K562 (cell line): ENCODE measurements around the gene RCOR1. TPM values are rescaled to one million over a fixed set of nuclear protein-coding genes. Genes with fewer than 3 reads are reported as not detected.

Experiments used
- ATAC-seq: fragments of 200-7000 bp; cut with Tn5 transposase; 3 replicates; pipeline ENCODE4 v1.9.1; 2020; ENCODE audit warnings: moderate library complexity
- BruUV-seq: library from RNA; stranded (reverse); fragments of 400-500 nt; replicated peaks from 2 replicates; lab custom pipeline; 2021; lab: Mats Ljungman, UMichigan
- CTCF ChIA-PET: fragments of 300-600 bp; formaldehyde crosslinking; extraction: SDS; loops from one replicate; lab custom pipeline; 2021; ENCODE audit warnings: low intra/inter-chr PET ratio; lab: Yijun Ruan, JAX
- POLR2A ChIA-PET: fragments of 300-600, 350-650 bp; sonication (Branson Sonifier 250); formaldehyde crosslinking; extraction: SDS; loops from one replicate; lab custom pipeline; 2021; ENCODE audit warnings: antibody characterized with exemption, inconsistent platforms; lab: Yijun Ruan, JAX
- DNase-seq, 4 experiments: peaks; one replicate each; pipeline versions ENCODE4 v3.0.0 to v3.0.0-alpha.2; 2011 to 2018; ENCODE audit warnings: low spot score in 3 of 4, mixed read lengths in 3 of 4; ENCODE audit errors: extremely low read depth in 1 of 4
- FAIRE-seq: peaks from 2 replicates; lab custom pipeline; 2011; peaks lifted over from hg19 to GRCh38; lab: Jason Lieb, UNC
- H2AFZ ChIP-seq: 2 replicates; pipeline ENCODE4 v1.6.0; 2011; ENCODE audit warnings: low read depth, low read length, control low read depth, inconsistent platforms
- H3K27ac ChIP-seq: fragments of 200-600 bp; 3 replicates; pipeline ENCODE4 v1.8.0; 2011; ENCODE audit warnings: low read depth, mild to moderate bottlenecking, control low read depth, inconsistent platforms, low read length, moderate library complexity, mixed read lengths; ENCODE audit errors: extremely low read depth
- H3K27me3 ChIP-seq, 2 experiments: fragments of 300-600 bp in 1 of 2; 2 replicates in 1 of 2; 3 replicates in 1 of 2; pipeline versions ENCODE4 v1.6.0 to v1.8.0; 2011; ENCODE audit warnings: inconsistent platforms in 2 of 2, low read length in 2 of 2, mild to moderate bottlenecking in 1 of 2, mixed read lengths in 1 of 2, moderate library complexity in 1 of 2; ENCODE audit not compliant: control insufficient read depth in 2 of 2, insufficient read depth in 2 of 2
- H3K36me3 ChIP-seq: fragments of 300-600 bp; 3 replicates; pipeline ENCODE4 v1.8.0; 2011; ENCODE audit warnings: mild to moderate bottlenecking, low read length, inconsistent platforms; ENCODE audit not compliant: control insufficient read depth, insufficient read depth
- H3K4me1 ChIP-seq, 2 experiments: fragments of 200-600 bp in 1 of 2; replicated peaks in 1 of 2; 2 replicates in 1 of 2; 3 replicates in 1 of 2; pipeline versions ENCODE4 v1.5.1 to v1.8.0; 2011; ENCODE audit warnings: inconsistent platforms in 2 of 2, low read length in 2 of 2, mild to moderate bottlenecking in 1 of 2, mixed read lengths in 1 of 2, moderate library complexity in 1 of 2; ENCODE audit not compliant: control insufficient read depth in 2 of 2, insufficient read depth in 2 of 2
- H3K4me2 ChIP-seq: 2 replicates; pipeline ENCODE4 v1.6.1; 2011; ENCODE audit warnings: low read length, control low read depth, inconsistent platforms, mixed read lengths; ENCODE audit not compliant: insufficient read depth
- H3K4me3 ChIP-seq: fragments of 200-600 bp; sonication (generic), shearing (Covaris generic); 2 replicates; pipeline ENCODE4 v1.5.1; 2016; ENCODE audit warnings: control low read depth, inconsistent platforms
- H3K79me2 ChIP-seq: fragments of 200-600 bp; 3 replicates; pipeline ENCODE4 v1.8.0; 2011; ENCODE audit warnings: low read length, inconsistent platforms; ENCODE audit not compliant: control insufficient read depth, insufficient read depth
- H3K9ac ChIP-seq, 2 experiments: 2 replicates each; pipeline versions ENCODE4 v1.6.0 to v1.6.1; 2011; ENCODE audit warnings: low read depth in 2 of 2, low read length in 2 of 2, control low read depth in 1 of 2, inconsistent platforms in 1 of 2, mild to moderate bottlenecking in 1 of 2, mixed read lengths in 1 of 2; ENCODE audit not compliant: insufficient read depth in 1 of 2
- H3K9me1 ChIP-seq: one replicate; pipeline ENCODE4 v1.6.0; 2011; ENCODE audit warnings: inconsistent platforms, mild to moderate bottlenecking, low read length, moderate library complexity; ENCODE audit not compliant: control insufficient read depth, insufficient read depth
- H3K9me3 ChIP-seq: replicated peaks from 2 replicates; pipeline ENCODE4 v1.5.1; 2011; ENCODE audit warnings: low read depth, low read length, inconsistent platforms; ENCODE audit not compliant: control insufficient read depth, insufficient read depth
- H4K20me1 ChIP-seq: replicated peaks from 2 replicates; pipeline ENCODE4 v1.6.1; 2011; ENCODE audit warnings: low read length, inconsistent platforms, mixed read lengths; ENCODE audit not compliant: control insufficient read depth, insufficient read depth
- CREBBP ChIP-seq: IDR thresholded peaks from one replicate; pipeline ENCODE4 v1.6.1; 2012; ENCODE audit warnings: low read depth, mild to moderate bottlenecking, control low read depth, inconsistent platforms, low read length
- DMBX1 ChIP-seq: fragments of 250-450 bp; sonication (Bioruptor Pico); IDR thresholded peaks from 2 replicates; pipeline ENCODE4 v1.8.0; 2022; ENCODE audit warnings: inconsistent platforms, mild to moderate bottlenecking, moderate library complexity, borderline replicate concordance
- EWSR1 ChIP-seq: fragments of 450-650 bp; IDR thresholded peaks from 2 replicates; pipeline ENCODE4 v1.6.1; 2018; ENCODE audit warnings: borderline replicate concordance, mild to moderate bottlenecking, low read depth, moderate library complexity; ENCODE audit not compliant: partially characterized antibody
- HSF4 ChIP-seq: fragments of 250-450 bp; sonication (Bioruptor Pico); IDR thresholded peaks from 2 replicates; pipeline ENCODE4 v2.1.2; 2022; ENCODE audit warnings: mild to moderate bottlenecking, moderate library complexity, borderline replicate concordance
- MCM2 ChIP-seq: fragments of 450-650 bp; IDR thresholded peaks from 2 replicates; pipeline ENCODE4 v1.6.1; 2017; ENCODE audit warnings: low read depth, mild to moderate bottlenecking
- MECOM ChIP-seq: fragments of 250-450 bp; sonication (Bioruptor Pico); IDR thresholded peaks from 2 replicates; pipeline ENCODE4 v1.8.0; 2022; ENCODE audit warnings: inconsistent platforms
- POLR2A ChIP-seq: fragments of 450-650 bp; conservative IDR thresholded peaks from 2 replicates; pipeline ENCODE4 v1.6.1; 2016
- POLR2G ChIP-seq: fragments of 200-400 bp; formaldehyde crosslinking; IDR thresholded peaks from 2 replicates; pipeline ENCODE4 v1.6.1; 2017; ENCODE audit warnings: low read depth, mild to moderate bottlenecking, antibody characterized with exemption, low read length, moderate library complexity
- RBM22 ChIP-seq: fragments of 200-400 bp; formaldehyde crosslinking; IDR thresholded peaks from 2 replicates; pipeline ENCODE4 v1.6.1; 2018; ENCODE audit warnings: low read length, low read depth; ENCODE audit not compliant: poor library complexity, severe bottlenecking
- SIN3B ChIP-seq: fragments of 450-650 bp; IDR thresholded peaks from 2 replicates; pipeline ENCODE4 v1.6.1; 2017; ENCODE audit warnings: low read depth, mild to moderate bottlenecking, moderate library complexity
- SREBF1 ChIP-seq: fragments of 150-350 bp; IDR thresholded peaks from 2 replicates; pipeline ENCODE4 v1.6.1; 2014; ENCODE audit warnings: antibody characterized with exemption, low read depth, low read length, borderline replicate concordance
- SUPT5H ChIP-seq: fragments of 450-650 bp; IDR thresholded peaks from 2 replicates; pipeline ENCODE4 v1.6.1; 2016
- TCF7 ChIP-seq: sonication (generic); IDR thresholded peaks from 2 replicates; pipeline ENCODE4 v1.6.1; 2016; ENCODE audit warnings: antibody characterized with exemption, borderline replicate concordance
- THRA ChIP-seq: fragments of 450-650 bp; IDR thresholded peaks from 2 replicates; pipeline ENCODE4 v1.6.1; 2017; ENCODE audit warnings: mild to moderate bottlenecking, moderate library complexity
- ZBTB7A ChIP-seq: IDR thresholded peaks from 2 replicates; pipeline ENCODE4 v1.6.1; 2011; ENCODE audit warnings: low read depth, mild to moderate bottlenecking, low read length, moderate library complexity, borderline replicate concordance; ENCODE audit not compliant: control insufficient read depth
- ZC3H11A ChIP-seq: IDR thresholded peaks from 2 replicates; pipeline ENCODE4 v1.6.1; 2012; ENCODE audit warnings: low read depth, low read length, improper control_type of control experiment
- ZNF354B ChIP-seq: fragments of 250-450 bp; sonication (Bioruptor Pico); IDR thresholded peaks from 2 replicates; pipeline ENCODE4 v1.4.0; 2020
- ZNF449 ChIP-seq: fragments of 250-450 bp; sonication (Bioruptor Pico); IDR thresholded peaks from 2 replicates; pipeline ENCODE4 v1.8.0; 2022; ENCODE audit warnings: moderate library complexity, mild to moderate bottlenecking, inconsistent platforms
- ZNF655 ChIP-seq: fragments of 250-450 bp; sonication (Bioruptor Pico); IDR thresholded peaks from 2 replicates; pipeline ENCODE4 v1.5.0; 2021
- ZNF830 ChIP-seq: fragments of 250-450 bp; sonication (Bioruptor Pico); IDR thresholded peaks from 2 replicates; pipeline ENCODE4 v1.5.0; 2021; ENCODE audit warnings: mild to moderate bottlenecking
- WGBS: fragments of 100-300 bp; shearing (Covaris generic); methylation state at CpG from one replicate; pipeline ENCODE4 v1.1.6; 2016; ENCODE audit warnings: low coverage, mixed read lengths; ENCODE audit not compliant: insufficient coverage; ENCODE audit errors: missing lambda C conversion rate; 5-methylcytosine and 5-hydroxymethylcytosine counted together
- in situ Hi-C: fragments of 300-500 bp; cut with MboI; formaldehyde crosslinking; loops from 4 replicates; pipeline ENCODE4 v1.15.0; 2018; ENCODE audit warnings: inconsistent platforms, mixed read lengths
- intact Hi-C: fragments of 100-400 bp; cut with micrococcal nuclease; formaldehyde crosslinking; loops from 2 replicates; pipeline ENCODE4 v1.14.2; 2022
- polyA plus RNA-seq, 8 experiments: library from polyadenylated mRNA; depleted of rRNA in 4 of 8; stranded (reverse) in 5 of 8; unstranded in 3 of 8; fragments of >200 nt; fragmentation: Nextera tagmentation in 2 of 8; fragmentation: Illumina TruSeq in 1 of 8; extraction: Ambion mirVana in 2 of 8; extraction: Trizol in 1 of 8; gene quantifications; 2 replicates each; pipeline versions ENCODE4 v1.2.1 to v1.2.3, GENCODE V29; 2011 to 2014; ENCODE audit warnings: inconsistent platforms in 1 of 8, missing spikeins in 1 of 8
- total RNA-seq, 7 experiments: library from RNA; depleted of rRNA in 6 of 7; stranded (reverse); fragments of >200 nt in 6 of 7; fragmentation: Illumina TruSeq in 2 of 7; extraction: Trizol in 2 of 7; gene quantifications; 2 replicates each; pipeline versions ENCODE4 v1.2.1 to v1.2.3, GENCODE V29; 2011 to 2021; ENCODE audit warnings: low replicate concordance in 1 of 7

RCOR1 gene
- total and polyA plus RNA-seq, 9 of the 15 experiments (the other 6 are each of a cell fraction or from before 2014, with no cell fraction given), result 8.5 to 47.9 (median 20.9) TPM

GRCh38 chr14:102731101-102731870 is 138.8 kb downstream of the RCOR1 start:
- WGBS, result 93% methylated on average over 14 of the region's 15 CpGs
- Histone ChIP-seq H2AFZ (no peak overlapping the region), H3K9me1 (no peaks in the 10 kb centered on the region), H3K4me1 (no peaks in the 10 kb centered on the region), H3K4me2 (no peak overlapping the region), H3K9ac (no peak overlapping the region), H3K27me3 (no peaks in the 10 kb centered on the region), H3K27ac (no peak overlapping the region), H3K9me3 (no peaks in the 10 kb centered on the region), H3K79me2 (no peaks in the 10 kb centered on the region), H3K36me3 (peaks cover 54% of the 10 kb centered on the region; the same call in 2 of the 3 replicates), H3K4me3 (no peak overlapping the region), H4K20me1 (no peaks in the 10 kb centered on the region)
- ChIA-PET POLR2A (interaction anchor here (0.5 to 1.5 kb wide), 6 partner anchors 9 to 1618 kb away, joined by 3 to 4 read pairs (median 3); no protein-coding TSS in a partner anchor), CTCF (no interaction called here)
- DNase-seq (no peak), FAIRE-seq (no peak), ATAC-seq (peak; percentile 14; the same call in 2 of the 3 replicates)
- in situ Hi-C loops, result no loop called here
- intact Hi-C loops, result no loop called here
- no TSS peak for BruUV-seq
- TF ChIP-seq ZNF449 (no peak), EWSR1 (no peak), CREBBP (no peak), SIN3B (no peak), SREBF1 (no peak), ZNF655 (CRISPR knock-in tag) (no peak), MCM2 (no peak), HSF4 (CRISPR knock-in tag) (no peak), ZNF354B (CRISPR knock-in tag) (no peak), POLR2G (0 out of 2 replicates have a peak, but pooled peaks have one; percentile 17), POLR2A (peak; percentile 38; the same call in 1 of the 2 replicates), THRA (no peak), ZC3H11A (no peak), MECOM (CRISPR knock-in tag) (no peak), RBM22 (peak; percentile 86), ZNF830 (no peak), SUPT5H (peak; percentile 38; the same call in 1 of the 2 replicates), TCF7 (no peak), DMBX1 (no peak), ZBTB7A (no peak)
